HG03520 (cell line): ENCODE data around the gene THADA.
A peak's percentile ranks its signal among the peaks of the same experiment; 100 is the strongest.

Experiments used
- ATAC-seq: cut with Tn5 transposase; IDR thresholded peaks from one replicate; pipeline ENCODE4 v1.9.1; 2021; ENCODE audit warnings: mild to moderate bottlenecking, moderate library complexity; ENCODE audit not compliant: unreplicated experiment

Gene THADA

DNA sequence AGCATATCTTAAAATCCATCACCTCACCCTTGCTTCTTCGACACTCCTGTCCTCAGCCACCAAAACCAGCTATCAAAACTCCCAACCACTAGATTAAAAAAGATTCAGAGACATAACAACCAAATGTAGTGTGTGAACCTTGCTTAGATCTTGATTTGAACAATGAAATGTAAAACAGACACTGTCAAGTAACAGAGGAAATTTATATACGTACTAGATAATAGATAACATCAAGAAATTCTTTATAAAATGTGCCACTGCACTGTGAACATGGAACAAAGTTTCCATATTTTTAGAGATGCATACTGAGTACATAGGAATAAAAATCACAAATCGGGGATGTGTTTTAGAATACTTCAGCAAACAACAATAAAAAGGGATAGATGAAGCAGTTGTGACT, 86.0 kb downstream of the THADA start:
- ATAC-seq = no peak

DNA sequence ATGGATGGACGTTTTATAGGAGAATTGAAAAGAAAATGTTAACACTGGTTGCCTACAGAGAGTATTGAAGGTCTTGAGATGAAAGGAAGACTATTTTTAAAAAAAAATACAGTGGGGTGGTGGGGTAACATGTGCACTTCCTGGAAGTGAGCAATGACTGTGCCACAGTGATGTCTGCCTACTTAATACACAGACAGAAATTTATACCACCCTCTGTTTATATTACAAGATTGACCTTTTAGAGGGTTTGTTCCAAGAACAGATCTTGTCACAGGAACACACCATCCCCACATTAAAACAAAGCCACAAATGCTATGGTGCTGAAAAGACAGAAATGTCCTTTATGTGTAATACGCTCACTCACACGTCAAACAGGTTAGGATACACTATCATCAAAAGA, 87.6 kb downstream of the THADA start:
- no peak for ATAC-seq

DNA sequence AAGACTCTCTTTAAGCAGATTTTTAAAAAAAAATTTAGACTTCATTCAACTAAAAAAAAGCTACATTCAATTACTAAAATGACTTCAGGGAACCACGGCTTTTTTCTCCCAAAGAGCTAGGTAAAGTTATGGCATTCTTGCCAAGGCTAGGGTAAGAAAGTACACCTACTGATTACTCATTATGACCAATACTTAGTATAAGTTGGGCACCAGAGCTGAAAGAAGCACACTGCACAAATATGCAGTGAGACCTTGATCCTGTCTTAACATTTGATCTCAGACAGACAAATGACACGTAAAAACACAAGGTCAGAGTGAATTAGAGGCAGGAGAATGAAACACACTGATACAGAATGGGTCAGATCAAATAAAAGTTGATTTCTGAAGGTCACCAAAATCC, 88.7 kb downstream of the THADA start:
- no peak for ATAC-seq

DNA sequence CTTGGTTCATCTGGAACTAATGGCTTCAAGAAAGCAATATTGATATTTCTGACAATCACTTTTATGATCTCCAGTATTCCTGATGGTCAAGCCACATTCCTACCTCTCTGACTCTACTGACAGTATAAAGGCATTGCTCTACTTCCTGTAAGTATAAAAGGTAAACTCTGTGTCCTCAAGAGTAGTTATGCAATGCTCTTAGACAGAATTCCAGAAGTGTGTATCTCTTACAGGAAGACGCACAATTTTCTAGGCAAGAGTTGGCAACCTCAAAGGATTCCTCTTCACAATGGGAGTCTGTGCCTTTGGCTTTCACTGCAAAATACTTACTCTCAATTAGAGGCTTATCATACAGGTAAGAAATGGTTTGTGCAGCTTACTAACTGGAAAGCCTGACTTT, 100.1 kb downstream of the THADA start:
- no peak for ATAC-seq

DNA sequence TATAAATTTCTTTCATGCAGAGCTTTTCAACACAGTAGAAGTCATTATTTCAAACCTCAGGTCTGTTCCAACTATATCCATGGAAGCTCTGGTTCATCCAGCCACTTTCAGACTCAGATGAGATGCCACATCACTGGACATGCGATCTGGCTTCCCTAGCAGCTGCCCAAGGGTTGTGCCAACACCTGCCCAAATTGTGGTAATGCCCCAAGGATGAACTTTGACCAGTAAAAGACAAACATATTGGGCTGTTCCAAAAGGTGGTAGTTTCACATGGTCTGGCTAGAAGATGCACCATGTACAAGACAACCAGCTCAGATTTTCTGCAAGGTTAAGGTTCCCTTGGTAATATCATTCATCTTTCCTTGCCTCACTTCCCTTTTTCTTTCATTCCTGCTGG, 101.9 kb downstream of the THADA start:
- no peak for ATAC-seq

DNA sequence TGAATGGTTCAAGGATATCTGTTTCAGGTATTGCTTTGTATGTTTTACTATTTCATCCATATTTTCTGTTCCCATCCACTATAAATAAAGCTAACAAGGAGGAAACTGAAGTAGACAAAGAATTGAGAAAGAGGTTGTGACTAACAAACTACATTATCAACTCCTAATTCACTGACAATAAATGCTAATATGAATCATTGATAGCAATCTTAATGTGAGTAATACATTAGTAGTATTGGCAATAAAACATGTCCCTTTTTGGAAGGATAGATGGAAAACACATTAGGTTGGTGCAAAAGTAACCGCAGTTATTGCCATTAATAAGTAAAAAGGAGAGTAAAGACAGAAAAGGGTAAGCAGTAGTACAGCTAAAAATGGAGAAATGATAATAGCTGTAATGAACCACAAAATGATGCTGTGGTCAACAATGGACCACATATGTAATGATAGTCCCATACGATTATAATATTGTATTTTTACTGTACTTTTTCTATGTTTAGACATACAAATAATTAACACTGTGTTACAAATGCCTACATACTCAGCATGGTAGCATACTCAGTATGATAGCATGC, 104.7 kb downstream of the THADA start:
- no peak for ATAC-seq

DNA sequence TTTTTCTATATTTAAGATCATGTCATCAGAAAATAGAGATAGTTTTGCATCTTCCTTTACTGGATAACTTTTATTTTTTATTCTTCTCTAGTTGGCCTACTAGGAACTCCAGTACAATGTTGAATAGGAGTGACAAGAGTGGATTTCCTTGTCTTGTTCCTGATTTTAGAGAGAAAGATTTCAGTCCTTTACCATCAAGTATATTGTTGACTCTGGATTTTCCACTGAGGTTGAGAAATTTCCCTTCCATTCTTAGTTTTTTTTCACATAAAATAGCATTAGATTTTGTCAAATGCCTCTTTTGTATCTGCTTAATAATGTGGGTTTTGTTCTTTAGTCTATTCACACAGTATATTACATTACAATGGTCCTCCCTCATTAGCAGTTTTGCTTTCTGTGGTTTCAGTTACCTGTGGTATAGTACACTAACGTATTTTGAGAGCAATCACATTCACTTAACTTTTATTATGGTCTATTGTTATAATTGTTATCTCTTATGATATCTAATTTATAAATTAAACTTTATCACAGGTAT, 105.5 kb downstream of the THADA start:
- no peak for ATAC-seq

DNA sequence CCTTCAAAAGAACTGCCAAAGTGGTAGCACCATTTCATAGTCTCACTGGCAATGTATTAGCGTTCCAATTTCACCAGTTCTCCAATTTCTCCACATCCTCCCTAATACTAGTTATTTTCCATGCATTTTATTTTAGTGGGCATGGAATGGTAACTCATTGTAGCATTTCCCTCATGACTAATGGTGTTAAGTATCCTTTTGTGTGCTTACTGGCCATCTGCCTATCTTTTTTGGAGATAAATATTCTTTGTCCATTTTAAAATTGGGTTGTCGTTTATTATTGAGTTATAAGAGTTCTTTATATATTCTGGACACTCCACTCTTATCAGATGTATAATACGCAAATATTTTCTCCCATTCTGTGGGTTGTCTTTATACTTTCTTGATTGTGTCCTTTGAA, 107.1 kb downstream of the THADA start:
- ATAC-seq = no peak

DNA sequence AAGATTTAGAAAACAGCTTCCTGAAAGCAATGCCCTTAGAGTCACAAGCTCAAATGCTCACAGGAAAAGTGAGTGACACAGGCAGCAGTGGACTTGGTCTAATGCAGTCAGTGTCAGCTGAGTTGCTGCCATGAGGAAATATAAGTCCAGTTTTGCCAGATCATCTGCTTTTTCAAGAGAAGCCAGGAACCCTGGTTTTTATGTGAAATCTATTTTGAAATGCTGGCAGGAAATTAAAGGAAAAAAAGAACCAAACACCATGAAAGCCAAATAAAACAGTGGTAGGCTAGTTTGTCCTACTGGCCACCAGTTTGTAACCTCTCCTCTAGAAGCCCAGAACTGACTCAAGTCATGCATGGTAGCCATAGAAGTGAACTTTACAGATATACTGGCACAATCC, 109.2 kb downstream of the THADA start:
- ATAC-seq = no peak

DNA sequence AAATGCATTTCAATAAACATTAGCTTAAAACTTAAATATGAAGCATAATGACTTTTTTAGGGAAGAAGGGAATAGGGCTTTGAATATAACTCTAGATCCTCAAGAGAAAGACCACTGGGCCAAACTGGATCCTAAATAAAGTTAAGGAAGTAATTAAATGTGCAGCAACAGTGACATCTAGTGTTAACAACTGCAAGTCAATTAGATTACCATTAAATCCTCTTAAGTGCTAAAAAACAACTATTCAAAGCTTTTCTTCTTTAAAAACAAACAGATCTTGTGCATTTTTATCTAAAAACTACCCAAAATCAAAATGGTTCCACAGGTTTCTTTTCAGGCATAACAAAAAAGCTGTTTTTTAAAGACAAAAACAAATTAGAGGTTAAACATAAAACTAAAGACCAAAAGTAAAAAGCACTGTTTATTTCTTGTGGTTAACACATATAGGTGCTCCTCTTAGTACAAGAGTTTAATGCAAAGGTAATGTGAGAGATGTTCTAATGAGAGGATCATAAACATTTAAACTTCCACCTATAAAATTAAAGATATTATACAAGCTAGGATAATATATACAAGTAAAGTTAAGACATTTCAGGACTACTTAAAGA, 111.4 kb downstream of the THADA start:
- no peak for ATAC-seq

DNA sequence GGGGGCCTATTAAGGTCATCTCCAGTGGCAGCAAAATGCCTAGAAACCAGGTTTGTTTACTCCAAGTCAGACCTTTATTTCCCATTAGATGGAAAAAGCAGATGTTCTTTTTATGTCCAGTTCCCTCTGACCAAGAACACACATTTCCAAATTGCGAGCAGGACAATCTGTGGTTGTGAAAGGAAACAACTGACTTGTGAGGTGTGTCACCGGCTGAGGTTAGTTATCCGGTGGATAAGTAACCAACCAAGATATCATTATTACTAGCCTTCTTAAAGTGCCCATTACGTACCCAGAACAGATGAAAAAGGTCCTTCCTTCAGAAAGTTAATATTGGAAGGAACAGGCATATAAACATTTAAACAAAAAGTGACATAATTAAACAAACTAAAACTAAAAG, 112.9 kb downstream of the THADA start:
- ATAC-seq = peak; percentile 54

DNA sequence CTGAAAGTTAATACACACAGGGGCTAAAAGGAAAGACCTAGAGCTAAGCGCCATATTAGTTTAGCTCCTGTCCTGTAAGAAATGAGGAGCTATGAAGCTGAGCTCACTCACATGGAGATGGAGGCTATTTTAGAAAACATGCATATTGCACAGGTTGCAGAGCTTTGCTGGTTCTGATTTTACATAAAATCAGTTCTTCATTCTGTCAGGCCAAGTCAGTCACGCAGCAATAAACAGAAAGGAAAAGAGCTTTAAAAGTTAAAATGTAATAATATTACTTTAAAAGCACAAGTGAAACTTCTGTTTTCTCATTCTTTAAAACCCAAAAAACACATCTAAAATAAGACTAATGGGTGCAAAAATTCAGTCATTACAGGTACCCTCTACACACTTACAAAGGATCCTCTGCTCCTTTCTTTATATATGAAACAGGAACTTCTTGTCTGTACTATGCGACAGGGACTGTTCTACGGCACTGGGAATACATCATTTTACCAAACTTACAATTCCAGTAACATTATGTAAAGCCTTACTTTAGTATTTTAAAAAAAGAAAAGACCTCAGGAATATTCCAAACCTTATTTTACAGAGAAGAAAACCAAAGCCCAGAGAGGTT, 113.8 kb downstream of the THADA start:
- no peak for ATAC-seq

DNA sequence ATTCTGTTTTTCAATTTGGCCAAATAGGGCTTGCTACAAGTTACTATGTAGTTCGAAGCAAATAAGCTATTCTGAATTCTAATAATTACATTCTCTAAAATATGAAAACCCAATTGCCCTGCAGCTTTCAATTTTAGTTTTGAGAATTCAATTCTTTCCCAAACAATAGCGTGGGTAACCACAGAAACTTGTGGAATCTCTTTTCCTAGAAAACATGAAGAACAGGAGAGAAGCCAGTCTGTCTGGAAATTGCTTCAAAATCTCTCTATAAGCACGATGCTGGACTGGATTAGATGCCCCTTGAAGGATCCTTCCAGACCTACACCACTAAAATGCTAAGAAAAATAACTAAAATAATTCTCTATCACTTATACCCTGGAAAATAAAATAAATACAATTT, 115.0 kb downstream of the THADA start:
- no peak for ATAC-seq

DNA sequence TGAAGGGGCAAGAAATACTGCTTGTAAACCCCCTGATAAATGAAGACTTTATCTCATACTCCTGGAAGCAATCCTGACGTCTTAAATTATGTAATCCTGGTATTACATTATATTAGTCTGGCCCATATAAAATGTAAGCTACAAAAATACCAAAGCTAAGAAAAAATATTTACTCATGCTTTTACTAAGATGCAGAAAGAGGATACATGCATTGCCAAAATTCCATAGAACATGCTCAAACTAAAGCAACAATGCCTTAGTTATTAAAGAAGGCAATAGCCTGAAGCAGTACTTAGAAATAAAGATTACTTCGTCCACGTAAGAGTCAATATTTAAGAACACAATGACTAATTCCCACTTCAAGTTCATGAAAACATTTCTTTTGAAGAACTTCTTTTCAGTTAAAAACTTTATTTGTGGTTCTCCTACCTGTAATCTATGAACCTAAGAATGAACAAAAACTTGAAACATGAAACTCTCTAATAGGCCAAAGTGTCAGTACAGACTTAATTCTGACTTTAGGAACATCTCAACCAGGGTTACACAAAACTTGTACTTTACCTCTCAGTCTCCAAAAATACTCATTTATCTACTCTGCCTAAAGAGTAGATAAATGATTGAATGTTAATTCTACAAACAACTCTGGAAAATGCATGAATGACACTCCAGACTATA, 117.3 kb downstream of the THADA start:
- no peak for ATAC-seq

DNA sequence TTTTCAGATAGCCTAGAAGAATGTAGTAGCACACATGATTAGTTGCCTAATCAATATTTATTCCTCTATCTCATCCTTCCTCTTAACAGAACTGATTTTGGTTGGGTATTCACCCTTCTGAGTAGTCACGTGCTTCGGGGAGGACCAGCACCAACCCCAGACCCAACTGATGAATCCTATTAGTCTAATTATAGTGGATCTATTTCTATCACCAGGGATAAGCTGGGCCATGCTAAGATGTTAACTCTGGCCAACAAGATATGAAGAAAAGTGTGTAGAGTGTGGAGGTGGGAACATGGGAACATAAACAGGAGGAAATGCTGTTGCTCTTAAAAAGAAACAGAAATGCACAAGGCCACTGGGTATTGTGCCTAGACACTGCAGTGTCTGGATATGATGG, 119.9 kb downstream of the THADA start:
- ATAC-seq = no peak

DNA sequence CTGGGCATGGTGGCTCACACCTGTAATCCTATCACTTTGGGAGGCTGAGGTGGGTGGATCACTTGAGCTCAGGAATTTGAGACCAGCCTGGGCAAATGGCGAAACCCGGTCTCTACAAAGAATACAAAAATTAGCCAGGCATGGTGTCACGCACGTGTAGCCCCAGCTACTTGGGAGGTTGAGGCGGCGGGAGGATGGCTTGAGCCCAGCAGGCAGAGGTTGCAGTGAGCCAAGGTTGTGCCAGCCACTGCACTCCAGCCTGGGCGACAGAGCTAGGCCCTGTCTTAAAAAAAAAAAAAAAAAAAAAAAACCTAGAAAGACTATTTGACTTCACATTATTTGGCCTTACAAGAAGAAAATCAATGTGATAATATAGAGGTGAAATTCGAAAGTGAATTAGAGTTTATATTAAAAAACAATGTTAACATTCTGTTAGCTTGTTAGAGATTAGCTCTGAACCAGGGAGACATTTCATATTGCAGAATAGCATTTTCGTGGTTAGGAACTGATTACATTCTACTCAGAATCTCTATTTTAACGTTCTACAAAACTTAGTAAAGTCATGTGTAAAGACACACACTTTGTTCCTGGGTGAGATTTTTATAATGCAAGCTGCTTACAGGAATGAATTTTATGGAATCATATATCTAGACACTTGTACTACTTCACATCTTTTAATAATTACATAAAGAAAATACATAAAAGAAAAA, 120.5 kb downstream of the THADA start:
- no peak for ATAC-seq

DNA sequence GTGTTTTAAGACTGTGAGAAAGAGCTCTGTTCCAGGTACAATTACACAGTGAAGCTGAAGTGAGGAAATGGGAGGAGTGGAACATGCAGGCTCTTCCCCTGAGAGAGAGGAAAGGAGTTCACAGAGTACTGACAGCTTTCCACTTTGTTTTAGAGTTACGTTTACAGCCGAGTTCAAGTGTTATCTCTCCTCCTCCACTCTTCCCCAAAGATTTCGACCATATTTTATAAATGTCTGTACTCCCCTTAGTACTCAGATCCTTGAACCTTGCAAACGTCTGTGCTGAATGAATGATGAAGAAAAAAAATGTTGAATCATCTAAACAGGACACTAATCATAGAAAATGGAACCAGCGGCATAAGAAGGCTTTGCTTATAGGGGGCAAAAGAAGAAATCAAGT, 121.6 kb downstream of the THADA start:
- ATAC-seq = no peak

DNA sequence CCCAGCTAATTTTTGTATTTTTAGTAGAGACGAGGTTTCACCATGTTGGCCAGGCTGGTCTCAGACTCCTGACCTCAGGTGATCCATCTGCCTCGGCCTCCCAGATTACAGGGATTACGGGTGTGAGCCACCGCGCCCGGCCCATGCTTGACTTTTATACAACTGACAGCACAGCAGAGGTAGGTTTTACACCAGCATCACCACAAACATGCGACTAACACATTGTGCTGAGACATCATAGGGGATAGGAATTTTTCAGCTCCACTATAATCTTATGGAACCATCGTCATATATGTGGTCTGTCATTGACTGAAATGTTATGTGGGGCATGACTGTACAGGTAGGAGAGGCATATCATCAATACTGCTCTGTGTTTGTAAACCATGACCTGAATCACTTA, 122.1 kb downstream of the THADA start:
- ATAC-seq = no peak

DNA sequence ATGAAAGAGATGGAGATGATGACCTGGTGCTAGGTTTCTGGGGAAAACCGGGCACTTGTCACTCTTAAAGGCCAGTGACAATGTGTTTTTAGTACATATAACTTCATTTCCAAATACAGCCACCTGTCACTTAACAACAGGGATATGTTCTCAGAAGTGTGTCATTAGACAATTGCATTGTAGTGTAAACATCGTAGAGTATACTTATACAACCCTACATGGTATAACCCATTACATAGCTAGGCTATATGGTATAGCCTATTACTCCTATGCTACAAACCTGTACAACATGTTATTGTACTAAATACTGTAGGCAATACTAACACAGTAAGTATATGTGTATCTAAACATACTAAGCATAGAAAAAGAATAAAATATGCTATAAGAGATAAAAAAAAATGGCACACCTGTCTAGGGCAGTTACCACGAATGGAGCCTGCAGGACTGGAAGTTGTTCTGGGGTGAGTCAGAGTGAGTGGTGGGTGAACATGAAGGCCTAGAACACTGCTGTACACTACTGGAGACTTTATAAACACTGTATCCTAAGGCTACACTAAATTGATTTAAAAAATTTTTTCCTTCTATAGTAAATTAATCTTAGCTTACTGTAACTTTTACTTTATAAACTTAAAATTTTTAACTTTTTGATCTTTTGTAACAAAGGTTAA, 123.2 kb downstream of the THADA start:
- ATAC-seq = no peak

DNA sequence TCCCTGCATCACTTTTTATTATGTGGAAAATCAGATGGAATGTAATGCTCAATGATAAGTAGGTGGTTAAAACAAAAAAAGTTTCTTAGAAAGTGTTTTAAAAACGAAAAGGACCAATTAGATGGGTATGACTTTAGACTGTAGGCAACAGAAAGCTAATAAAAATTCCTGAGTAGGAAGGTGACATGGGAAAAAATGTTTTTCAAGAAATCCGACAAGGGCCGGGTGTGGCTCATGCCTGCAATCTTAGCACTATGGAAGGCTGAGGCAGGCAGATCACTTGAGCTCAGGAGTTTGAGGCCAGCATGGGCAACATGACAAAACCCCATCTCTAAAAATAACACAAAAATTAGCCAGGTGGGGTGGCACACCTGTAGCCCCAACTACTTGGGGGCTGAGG, 126.1 kb downstream of the THADA start:
- ATAC-seq = no peak

DNA sequence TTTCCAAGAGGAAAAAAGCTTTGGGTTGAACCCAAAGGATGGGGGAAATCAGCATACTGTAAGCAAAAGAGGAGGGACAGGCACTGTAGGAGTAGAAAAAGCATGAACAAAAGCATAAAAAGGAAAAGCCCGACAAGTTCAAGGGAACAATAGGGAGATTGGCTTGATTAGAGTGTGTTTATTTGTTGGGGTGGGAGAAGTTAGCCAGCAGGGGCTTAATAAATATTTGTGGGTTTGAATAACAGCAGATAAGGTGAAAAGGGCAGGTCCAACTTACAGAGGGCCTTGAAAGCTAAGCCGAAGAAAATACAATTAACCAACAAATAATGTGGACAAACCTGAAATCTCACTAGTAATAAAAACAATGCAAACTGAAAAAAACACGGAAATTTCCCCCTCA, 126.7 kb downstream of the THADA start:
- no peak for ATAC-seq
